DMS53 (cell line): ENCODE results near the gene RNF8.
"Not testable (repeated sequence)": the region's sequence is repeated elsewhere in the genome, so short reads cannot be mapped to it uniquely, and the experiment has no call there.

Experiments
- DNase-seq: peaks from one replicate; lab custom pipeline; 2025; lab: John Stamatoyannopoulos, UW

Gene RNF8

DNA sequence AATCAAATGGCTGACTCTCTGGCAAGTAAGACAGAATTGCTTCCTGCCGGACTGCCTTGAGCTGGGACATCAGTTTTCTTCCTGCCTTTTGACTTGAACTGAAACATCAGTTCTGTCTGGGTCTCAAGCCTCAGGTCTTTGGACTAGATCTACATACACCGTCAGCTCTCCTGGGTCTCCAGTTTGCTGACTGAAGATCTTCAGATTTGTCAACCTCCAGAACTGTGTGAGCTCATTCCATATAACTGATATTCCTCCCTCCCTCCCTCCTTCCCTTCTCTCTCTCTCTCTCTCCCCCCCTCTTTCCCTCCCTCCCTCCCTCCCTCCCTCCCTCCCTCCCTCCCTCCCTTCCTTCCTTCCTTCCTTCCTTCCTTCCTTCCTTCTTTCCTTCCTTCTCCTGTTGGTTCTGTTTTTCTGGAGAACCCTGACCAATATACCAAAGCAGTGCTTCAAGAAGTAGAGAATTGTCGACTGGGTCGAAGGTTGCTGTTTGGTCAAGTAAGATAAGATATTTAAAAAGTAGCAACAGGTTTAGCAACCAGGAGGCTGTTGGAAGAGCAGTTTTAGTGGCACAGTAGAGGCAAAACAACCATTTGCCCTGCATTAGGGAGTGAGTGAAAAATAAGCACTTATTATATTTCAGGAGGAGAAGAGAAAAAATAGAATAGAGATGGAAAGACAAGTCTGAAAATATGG is 46.2 kb downstream of the RNF8 start:
- DNase-seq, result no peak

DNA sequence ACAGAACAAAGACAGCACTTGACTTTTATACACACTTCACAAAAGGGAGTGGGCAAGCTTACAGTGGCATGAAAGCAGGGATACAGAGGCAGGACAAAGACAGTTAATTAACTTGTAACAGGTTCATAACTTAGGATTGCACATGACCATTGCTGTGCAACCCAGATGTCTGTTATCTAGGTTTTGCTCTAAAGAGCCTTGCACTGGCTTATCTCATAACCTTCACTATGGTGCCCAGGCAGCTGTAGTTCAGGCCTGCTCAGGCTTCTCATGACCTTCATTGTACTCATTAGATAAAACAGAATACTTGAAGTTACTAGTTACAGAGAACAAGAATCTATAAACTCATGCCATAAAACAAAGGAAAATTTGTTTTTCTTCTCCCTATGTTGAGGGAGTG is 47.9 kb downstream of the RNF8 start:
- not testable (repeated sequence) for DNase-seq

DNA sequence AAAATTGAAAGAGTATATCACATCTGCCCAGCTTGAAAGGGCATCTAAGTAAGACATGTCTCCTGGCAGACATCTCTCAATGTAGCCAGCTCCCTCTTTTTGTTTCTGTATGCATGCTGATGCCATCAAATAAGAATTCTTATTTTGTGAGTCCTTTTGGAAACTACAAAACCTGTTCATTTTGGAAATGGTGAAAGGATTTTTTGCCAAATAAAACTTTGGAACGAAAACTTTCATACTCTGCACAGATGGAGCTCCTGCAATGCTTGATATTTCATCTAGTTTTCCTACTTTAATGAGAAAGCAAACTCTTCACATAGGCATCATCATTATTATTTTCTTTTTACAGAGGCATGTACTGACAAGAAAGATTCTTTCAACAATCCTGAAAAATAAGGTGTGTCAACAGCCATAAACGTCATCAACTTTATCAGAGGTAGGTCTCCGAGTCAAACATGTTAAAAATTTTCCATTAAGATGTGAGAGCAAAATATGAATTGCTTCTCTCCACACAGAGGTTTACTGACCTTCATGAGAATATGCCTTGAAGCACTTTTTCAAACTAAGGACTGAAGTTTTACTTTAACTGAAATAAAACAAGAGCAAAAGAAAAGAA is 53.1 kb downstream of the RNF8 start:
- DNase-seq, result no peak

DNA sequence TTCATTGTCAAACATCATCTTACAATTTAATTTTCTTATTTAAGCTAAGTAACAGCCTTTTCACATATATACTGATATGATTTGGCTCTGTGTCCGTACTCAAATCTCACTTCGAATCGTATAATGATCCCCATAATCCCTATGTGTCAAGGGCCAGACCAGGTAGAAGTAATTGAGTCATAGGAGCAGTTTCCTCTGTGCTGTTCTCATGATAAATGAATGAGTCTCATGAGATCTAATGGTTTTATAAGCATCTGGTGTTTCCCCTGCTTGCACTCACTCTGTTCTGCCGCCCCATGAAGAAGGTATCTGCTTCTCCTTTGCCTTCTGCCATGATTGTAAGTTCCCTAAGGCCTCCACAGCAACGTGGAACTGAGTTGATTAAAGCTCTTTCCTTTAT is 54.2 kb downstream of the RNF8 start:
- DNase-seq, result no peak

DNA sequence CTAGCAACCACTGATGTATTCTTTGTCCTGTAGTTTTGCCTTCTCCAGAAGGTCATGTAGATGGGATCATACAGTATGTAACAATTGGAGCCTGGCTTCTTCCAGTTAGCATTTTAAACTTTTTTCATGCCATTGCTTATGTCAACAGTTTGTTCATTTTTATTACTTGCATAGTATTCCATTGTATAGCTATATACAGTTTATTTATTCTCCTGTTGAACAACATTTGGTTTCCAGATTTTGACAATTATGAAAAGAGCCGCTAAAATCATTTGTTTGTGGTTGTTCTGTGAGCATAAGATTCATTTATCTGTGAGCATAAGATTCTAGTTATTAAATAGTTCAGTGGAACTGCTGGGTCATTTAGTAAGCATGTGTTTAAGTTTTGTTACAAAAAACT is 55.7 kb downstream of the RNF8 start:
- no peak for DNase-seq

DNA sequence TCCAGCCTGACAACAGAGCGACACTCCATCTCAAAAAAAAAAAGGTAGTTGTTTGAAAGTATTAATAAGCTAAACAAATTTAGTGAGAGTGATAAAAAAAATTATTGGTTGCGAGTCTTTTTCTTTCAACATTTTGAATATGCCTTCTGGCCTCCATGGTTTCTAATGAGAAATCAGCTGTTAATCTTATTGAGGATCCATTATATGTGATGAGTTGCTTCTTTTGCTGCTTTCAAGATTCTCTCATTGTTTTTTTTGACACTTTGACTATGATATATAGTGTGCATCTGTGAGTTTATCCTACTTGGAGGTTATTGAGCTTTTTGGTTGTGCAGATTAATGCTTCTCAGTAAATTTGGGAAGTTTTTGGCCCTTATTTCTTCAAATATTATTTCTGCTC is 63.6 kb downstream of the RNF8 start:
- no peak for DNase-seq

DNA sequence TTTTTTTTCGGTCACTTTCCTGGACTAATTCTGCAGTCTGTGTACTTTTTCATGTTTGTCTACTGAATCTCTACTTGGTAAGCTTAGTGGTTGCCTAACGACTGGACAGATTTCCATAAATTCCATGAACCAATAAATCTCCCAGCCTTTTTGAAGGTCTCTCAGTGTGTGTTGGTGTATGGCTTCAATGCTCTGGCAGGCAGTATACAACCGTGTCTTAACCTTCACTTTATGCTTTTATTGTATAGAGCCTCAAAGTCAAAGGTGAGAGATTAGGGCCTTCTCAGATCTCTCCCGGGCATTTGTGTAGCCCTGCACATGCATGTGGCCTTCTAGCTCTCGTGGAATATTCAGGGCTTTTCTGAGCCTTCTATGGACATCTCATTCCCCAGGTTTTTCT is 64.9 kb downstream of the RNF8 start:
- no peak for DNase-seq

DNA sequence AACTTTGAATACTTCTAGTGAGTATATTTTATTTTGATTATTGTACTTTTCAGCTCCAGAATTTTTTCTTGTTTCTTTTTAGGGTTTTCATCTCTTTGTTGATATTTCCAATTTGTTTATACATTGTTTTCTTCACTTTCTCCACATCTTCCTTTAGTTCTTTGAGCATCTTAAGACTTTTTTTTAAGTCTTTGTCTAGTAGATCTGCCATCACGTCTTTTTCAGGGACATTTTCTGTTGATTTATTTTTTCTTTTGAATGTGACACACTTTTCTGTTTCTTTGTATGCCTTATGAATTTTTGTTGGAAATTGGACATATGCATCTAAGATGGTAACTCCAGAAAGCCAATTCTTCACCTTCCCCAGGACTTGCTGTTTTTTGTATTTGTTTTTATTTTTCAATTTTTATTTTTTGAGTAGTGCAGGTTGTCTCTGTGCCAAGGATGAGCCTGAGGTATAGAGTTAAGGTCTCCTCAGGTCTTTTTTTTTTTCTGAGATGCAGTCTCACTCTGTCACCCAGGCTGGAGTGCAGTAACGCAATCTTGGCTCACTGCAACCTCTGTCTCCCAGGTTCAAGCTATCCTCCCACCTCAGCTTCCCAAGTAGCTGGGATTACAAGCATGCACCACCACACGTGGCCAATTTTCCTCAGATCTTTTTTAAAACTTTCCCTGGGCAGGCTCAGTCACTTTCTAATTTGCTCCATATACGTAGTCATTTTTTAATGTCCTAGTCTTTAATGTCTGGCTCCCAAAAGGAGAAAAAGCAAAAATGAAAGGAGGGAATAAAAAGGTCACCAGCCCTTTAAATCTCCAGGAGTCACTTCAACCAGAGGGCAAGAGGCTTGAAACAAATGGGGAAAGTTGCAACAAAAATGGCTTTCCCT is 72.5 kb downstream of the RNF8 start:
- DNase-seq, result no peak

DNA sequence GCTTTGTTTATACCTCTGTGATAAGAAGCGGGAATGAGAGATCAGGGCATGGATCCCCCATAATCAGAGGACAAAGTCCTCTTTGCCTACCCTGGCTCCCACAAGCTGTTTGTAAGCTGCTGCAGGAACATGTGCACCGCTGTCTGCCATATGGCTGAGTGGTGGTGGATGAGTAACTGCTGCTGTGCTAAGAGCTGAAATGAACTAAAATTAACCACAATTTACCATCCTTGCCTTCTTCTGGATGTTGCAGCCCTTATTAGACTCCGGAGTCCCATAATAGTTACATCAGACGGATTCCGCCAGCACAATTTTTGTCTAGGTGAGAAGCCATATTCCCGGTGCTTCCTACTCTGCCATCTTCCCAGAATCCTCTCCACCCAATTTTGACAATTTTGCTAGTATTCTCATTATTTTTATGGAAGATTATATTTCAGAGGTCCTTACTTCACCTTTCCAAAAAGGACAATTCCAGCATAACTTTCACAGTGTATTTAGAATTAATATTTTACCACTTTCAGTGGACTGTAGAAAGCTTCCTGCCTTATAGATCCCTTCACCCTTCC is 73.2 kb downstream of the RNF8 start:
- DNase-seq, result no peak

DNA sequence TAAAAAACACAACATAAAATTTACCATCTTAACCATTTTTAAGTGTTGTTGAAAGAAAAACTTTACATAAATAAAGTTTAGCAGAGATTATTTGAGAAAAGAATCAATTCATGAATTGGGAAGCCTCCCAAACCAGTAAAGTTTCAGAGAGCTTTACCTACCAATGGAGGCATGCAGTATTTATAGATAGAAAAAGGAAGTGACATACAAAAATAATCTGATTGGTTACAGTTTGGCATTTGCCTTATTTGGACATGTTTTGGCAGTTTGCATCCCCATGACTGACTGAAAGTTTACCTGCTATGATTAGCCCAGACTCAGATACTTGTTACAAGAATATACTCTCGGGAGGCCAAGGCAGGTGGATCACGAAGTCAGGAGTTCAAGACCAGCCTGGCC is 75.6 kb downstream of the RNF8 start:
- peak; percentile 20 for DNase-seq

DNA sequence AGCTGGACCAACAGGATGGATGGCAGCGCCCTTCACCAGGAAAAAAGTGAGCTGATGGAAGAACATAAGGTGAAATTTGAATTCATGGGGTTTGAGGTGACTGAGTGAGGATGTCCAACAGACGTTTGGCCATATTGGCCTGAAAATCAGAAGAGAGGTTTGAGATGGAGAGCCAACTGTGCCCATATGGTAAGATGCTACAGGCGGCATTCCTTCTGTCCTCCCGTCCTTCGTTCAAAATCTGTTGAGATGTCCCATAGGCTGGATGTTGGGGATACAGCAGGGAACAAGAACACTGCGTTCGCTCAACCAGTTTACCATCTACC is 78.8 kb downstream of the RNF8 start:
- no peak for DNase-seq

DNA sequence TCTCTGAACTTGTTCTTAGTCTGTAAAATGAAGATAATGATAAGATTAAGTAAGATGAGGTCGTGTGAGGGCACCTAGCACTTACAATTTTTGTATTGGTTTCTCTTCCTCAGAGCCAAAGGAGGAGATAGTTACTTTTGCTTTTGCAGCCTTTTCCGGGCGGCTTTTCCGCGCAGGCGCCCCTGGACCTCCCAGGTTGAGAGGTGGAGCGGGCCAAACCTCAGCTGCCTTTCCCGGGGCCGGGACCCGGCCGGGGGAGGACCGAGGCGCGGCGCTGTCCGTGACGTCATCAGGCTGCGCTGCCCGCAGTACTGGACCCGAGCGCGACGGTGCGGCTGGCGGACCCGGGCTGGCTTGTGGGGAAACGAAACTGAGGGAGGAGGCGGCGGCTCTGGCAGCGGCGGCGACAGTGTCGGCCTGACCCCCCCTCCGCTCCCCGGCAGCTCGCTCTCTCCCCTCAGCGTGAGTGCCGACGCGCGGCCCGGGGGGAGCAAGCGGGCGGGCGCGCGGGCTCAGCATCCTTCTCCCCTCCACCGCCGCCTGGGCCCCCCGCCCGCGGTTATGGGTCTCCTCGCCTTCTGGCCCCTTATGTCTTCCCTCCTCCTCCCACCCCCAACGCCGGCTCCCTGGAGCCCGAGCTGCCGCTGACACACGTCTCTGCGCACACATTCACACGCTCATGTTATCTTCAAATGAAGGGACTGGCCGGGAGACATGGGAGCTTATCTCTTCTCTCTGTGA is 79.3 kb downstream of the RNF8 start, which contains the start of gene CMTR1:
Gene CMTR1 (plus strand): TSS at position 306 of the 741 bp plus-strand sequence. CDS start 2,409 bp downstream, outside the sequence.
- peak; percentile 94 for DNase-seq

DNA sequence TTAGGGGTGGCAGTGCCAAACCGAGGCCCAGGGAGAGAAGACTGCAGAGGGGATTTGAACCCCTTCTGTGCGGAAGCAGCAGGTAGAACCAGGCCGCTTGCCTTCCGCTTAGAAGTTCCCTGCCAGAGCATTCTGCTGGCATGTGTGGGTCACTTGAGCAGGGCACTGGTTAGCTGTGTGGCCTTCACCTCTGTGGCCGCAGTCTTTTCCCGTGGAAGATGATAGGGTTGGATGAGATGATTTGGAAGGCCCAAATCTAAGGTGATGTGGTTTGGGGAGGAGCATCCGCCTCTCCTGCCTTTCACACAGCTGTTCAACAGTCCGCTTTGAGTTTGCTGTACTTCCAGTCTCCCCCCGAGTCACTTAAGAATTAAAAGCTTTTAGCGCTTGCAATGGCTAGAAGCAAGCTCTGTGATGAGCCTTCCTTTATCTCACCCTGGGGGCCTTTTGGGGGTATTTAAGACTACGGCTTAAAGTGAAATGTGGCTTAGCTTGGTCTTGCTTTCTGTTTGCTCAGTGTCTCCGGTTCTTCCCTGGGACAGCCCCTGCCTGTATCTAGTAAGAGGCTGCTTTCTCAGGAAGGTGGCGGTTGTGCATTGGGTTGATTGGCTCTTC is 80.0 kb downstream of the RNF8 start:
- peak; percentile 59 for DNase-seq

DNA sequence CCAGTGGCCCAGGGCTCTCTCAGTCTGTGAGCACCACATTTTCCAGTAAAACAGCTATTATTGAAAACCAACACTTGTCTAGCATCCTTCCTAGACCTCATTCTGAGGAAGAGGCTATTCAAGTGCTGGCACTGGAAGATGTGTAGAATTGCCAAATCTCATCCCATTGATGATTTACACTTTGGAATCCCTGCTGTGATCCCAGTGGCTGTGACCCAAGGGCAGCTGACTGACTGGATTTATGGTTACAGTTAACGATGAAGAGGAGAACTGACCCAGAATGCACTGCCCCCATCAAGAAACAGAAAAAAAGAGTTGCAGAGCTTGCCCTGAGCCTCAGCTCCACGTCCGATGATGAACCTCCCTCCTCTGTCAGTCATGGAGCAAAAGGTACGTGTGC is 81.6 kb downstream of the RNF8 start:
- DNase-seq, result no peak

DNA sequence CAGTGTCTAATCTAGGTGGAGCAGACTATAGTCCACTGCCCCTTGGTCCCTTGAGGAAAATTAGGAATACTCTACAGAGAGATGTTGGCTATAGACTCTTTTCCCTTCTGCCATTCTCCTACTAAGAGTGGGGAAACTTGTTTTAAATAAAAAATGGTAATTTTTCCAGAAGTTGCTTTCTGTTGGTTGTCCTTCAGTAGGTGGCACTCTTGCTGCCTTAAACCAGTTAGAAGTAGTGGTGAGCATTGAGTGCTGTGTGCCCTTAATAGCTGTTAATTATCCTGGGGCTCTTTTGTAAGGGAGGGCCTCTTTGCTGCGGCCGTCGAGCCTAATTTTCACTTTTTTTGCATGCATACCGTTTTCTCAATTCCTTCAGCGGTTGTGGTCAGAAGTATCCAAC is 82.0 kb downstream of the RNF8 start:
- DNase-seq, result no peak

DNA sequence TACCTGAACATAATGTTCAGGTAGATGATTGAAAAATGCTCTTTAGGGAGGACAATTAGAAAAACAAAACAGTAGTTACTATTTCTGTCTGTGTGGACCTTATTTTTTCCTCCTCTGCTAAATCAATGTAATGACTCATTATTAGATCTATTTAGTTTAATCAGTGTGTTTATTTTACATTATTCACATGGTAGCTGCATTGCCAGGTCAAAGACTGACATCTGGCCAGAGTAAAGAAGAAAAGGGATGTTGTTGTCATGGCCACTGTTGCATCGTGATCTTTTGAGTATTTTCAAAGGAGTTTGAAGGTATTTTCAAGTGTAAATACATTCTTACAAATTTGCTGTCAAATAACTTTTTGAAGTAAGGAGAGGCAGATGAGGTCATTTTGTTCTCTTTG is 85.1 kb downstream of the RNF8 start:
- DNase-seq, result no peak

DNA sequence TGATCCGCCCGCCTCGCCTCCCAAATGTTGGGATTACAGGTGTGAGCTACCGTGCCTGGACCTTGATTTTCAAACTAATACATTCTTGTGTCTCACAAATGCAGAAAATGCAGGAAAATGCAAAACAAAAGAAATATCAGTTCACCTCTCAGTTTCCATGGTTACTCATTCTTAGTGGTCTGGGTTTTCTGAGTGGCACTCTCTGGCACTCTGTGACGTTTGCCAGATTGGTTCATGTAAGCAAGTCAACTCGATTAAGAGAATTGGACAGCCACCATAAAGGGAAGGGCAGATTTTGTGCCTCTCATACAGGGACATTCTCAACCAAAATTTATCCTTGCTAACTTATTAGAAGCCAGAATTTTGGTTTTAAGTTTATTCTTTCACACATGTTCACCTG is 87.9 kb downstream of the RNF8 start:
- no peak for DNase-seq

DNA sequence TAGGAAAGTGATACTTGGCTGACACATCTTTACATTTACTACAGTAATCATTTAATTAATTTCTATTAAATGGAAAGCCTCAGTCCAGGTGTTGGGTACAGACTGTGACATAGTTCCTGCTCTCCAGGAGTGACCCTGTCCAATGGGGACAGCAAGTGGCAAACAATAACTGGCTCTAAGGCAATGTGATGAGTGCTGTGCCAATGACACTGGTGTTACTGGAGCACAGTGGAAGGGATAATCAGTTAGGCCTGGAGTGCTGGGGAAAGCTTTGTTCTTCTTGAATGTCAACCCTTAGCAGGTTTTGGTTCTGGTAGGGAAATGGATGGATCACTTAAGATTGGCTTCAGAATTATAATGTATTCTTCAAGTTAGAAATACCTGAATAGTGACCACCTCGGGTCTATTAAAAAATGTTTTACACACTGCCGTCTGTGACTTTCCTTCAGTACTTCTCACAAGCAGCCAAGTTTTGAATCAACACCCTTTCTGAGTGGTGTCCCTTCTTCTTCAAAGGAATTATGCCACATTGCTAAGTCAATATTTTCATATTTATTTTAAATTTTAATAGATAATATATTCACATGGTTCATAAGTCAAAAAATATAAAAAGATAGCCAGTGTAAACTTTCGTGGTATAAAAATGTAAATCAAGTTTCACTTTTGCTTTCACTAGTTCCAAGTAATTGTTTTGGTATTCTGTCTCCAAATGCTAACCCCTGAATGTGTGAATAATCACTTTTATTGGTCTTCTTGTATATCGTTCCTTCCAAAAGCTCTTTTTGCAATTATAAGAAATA is 88.8 kb downstream of the RNF8 start:
- no peak for DNase-seq

DNA sequence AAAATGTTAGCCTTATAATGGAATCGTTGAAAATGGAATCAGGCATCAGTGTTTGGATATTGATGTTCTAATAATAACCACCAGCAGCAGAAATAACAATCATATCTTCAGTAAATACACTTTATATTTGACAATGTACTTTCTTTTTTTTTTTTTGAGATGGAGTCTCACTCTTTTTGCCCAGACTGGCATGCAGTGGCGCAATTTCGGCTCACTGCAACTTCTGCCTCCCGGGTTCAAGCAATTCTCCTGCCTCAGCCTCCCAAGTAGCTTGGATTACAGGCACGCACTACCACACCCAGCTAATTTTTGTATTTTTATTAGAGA is 89.4 kb downstream of the RNF8 start:
- DNase-seq, result not testable (repeated sequence)
